ENCODE data around the gene DHX9. TPM values are rescaled to one million over a fixed set of nuclear protein-coding genes. Genes with fewer than 3 reads are reported as not detected.
A peak's percentile ranks its signal among the peaks of the same experiment; 100 is the strongest.

Gene DHX9
- total and polyA plus RNA-seq, 9 of the 15 experiments (the other 6 are each of a cell fraction or from before 2014, with no cell fraction given), result 100 to 409 (median 294) TPM

GRCh38 chr1:182835806-182836205 is 3.3 kb upstream of the DHX9 start:
- Histone ChIP-seq H3K9ac (ENCODE audit: insufficient read depth in 1 of 2, low read depth in 2 of 2, low read length in 2 of 2) (no peak overlapping the region), H3K4me2 (ENCODE audit: insufficient read depth, low read length) (no peak overlapping the region), H3K27me3 (ENCODE audit: control insufficient read depth in 2 of 2, insufficient read depth in 2 of 2, low read length in 2 of 2) (no peaks in the 10 kb centered on the region), H3K9me1 (ENCODE audit: control insufficient read depth, insufficient read depth, low read length) (no peaks in the 10 kb centered on the region), H4K20me1 (replicated peaks; ENCODE audit: control insufficient read depth, insufficient read depth, low read length) (peaks cover 13% of the 10 kb centered on the region), H3K27ac (ENCODE audit: extremely low read depth, low read depth, low read length) (no peak overlapping the region), H2AFZ (ENCODE audit: low read depth, low read length) (no peak overlapping the region), H3K79me2 (ENCODE audit: control insufficient read depth, insufficient read depth, low read length) (peaks cover 17% of the 10 kb centered on the region), H3K9me3 (replicated peaks; ENCODE audit: control insufficient read depth, insufficient read depth, low read depth, low read length) (no peaks in the 10 kb centered on the region), H3K4me1 (replicated peaks in 1 of 2; ENCODE audit: control insufficient read depth in 2 of 2, insufficient read depth in 2 of 2, low read length in 2 of 2) (peaks cover 2 to 11% of the 10 kb centered on the region in 2 experiments; a peak in 3 of 5 replicates), H3K4me3 (no peak overlapping the region), H3K36me3 (ENCODE audit: control insufficient read depth, insufficient read depth, low read length) (peaks cover 4% of the 10 kb centered on the region)
- ChIA-PET CTCF (ENCODE audit: low intra/inter-chr PET ratio) (no interaction called here), POLR2A (no interaction called here)
- no peak for FAIRE-seq
- intact Hi-C loops (cut with micrococcal nuclease) (no loop called here), in situ Hi-C loops (cut with MboI) (no loop called here)
- TF ChIP-seq ZFP30 (CRISPR knock-in tag; IDR thresholded peaks at IDR 0.05; ENCODE audit: borderline replicate concordance) (no peak), ZBTB33 (CRISPR knock-in tag; IDR thresholded peaks at IDR 0.05) (0 out of 2 replicates have a peak, but pooled peaks have one; percentile 34)
- BruUV-seq (replicated peaks), result no TSS peak
- no peak for DNase-seq (ENCODE audit: extremely low read depth in 1 of 4, low spot score in 3 of 4)
- ATAC-seq, result no peak
- 74% methylated on average over 10 of the region's 10 CpGs for WGBS (ENCODE audit: insufficient coverage, low coverage, missing lambda C conversion rate)

Data from K562 (cell line).